ENCODE results near the gene SEMA3E. TPM values are rescaled to one million over a fixed set of nuclear protein-coding genes. Genes with fewer than 3 reads are reported as not detected.

SEMA3E gene
- total and polyA plus RNA-seq, 7 experiments from 2014 or later = not detected

DNA sequence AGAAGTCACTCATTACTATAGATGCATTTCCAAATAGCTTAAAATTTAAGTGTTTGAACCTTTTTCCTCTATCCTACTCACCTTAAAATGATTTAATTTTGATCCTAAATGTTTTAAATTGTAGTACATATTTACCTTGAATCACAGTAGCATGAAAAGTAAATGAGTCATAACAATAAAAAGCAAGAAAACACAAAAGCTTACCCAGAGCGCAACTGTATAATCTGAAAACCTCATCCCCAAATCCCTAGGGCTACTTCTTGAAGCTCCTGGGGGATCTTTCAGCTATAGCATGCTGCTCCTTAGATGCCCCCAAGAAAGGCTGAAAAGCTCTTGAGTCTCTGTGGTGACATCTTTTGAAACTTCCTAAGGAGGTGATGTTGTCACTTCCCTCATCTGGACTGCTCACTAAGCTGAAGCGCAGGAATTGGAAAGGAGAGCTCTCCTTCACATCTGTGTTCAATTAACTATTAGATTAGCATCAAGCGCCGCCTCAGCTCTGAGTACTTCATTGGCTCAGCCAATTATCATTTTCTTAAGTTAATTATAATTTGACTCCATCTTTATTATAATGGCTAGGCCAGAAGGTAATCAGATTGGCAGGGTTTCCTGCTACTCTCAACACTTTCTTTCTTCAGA lies 60.2 kb downstream of the SEMA3E start:
- H3K9me3 Mint-ChIP-seq = peaks cover 0 to 3% (median 0%) of the 10 kb centered on the region in 11 donors
- POLR2A ChIA-PET = no interaction called here
- intact Hi-C loops (cut with micrococcal nuclease) = no loop called here
- no peak overlapping the region for H3K27ac Mint-ChIP-seq
- H3K4me3 Mint-ChIP-seq = no peak overlapping the region
- no peaks in the 10 kb centered on the region for H3K36me3 ChIP-seq (ENCODE audit: control insufficient read depth in 2 of 3, insufficient read depth in 3 of 3, low read length in 3 of 3)
- no peak for ATAC-seq
- H3K27me3 ChIP-seq (ENCODE audit: control insufficient read depth in 2 of 2, insufficient read depth in 2 of 2, low read length in 2 of 2) = no peaks in the 10 kb centered on the region
- H3K4me1 ChIP-seq (ENCODE audit: control insufficient read depth in 2 of 2, insufficient read depth in 2 of 2, low read length in 2 of 2) = no peaks in the 10 kb centered on the region
- no peak overlapping the region for H3K4me3 ChIP-seq (ENCODE audit: low read length)
- no peaks in the 10 kb centered on the region for H3K4me1 Mint-ChIP-seq
- H3K9me3 ChIP-seq (ENCODE audit: control insufficient read depth in 2 of 3, low read length in 3 of 3) = no peaks in the 10 kb centered on the region
- CTCF ChIA-PET = no interaction called here
- no peak for DNase-seq
- H3K27me3 Mint-ChIP-seq = no peaks in the 10 kb centered on the region
- no peaks in the 10 kb centered on the region for H3K36me3 Mint-ChIP-seq
- H3K27ac ChIP-seq (ENCODE audit: low read depth, low read length) = no peak overlapping the region

- H3K27ac ChIP-seq (ENCODE audit: low read depth, low read length) = no peak overlapping the region
- no peak for DNase-seq
- no peaks in the 10 kb centered on the region for H3K4me1 ChIP-seq (ENCODE audit: control insufficient read depth in 2 of 2, insufficient read depth in 2 of 2, low read length in 2 of 2)
- intact Hi-C loops (cut with micrococcal nuclease) = no loop called here
- Mint-ChIP-seq H3K9me3 (peaks cover 0 to 3% (median 0%) of the 10 kb centered on the region in 11 donors), H3K4me3 (no peak overlapping the region), H3K36me3 (no peaks in the 10 kb centered on the region), H3K27me3 (no peaks in the 10 kb centered on the region), H3K27ac (no peak overlapping the region), H3K4me1 (no peaks in the 10 kb centered on the region)
- H3K9me3 ChIP-seq (ENCODE audit: control insufficient read depth in 2 of 3, low read length in 3 of 3) = no peaks in the 10 kb centered on the region
- H3K4me3 ChIP-seq (ENCODE audit: low read length) = no peak overlapping the region
- ChIA-PET POLR2A (no interaction called here), CTCF (no interaction called here)
- no peaks in the 10 kb centered on the region for H3K27me3 ChIP-seq (ENCODE audit: control insufficient read depth in 2 of 2, insufficient read depth in 2 of 2, low read length in 2 of 2)
- ATAC-seq = no peak
- no peaks in the 10 kb centered on the region for H3K36me3 ChIP-seq (ENCODE audit: control insufficient read depth in 2 of 3, insufficient read depth in 3 of 3, low read length in 3 of 3)
These were observed 62.7 kb downstream of the SEMA3E start for GRCh38 chr7:83586281-83586680.

DNA sequence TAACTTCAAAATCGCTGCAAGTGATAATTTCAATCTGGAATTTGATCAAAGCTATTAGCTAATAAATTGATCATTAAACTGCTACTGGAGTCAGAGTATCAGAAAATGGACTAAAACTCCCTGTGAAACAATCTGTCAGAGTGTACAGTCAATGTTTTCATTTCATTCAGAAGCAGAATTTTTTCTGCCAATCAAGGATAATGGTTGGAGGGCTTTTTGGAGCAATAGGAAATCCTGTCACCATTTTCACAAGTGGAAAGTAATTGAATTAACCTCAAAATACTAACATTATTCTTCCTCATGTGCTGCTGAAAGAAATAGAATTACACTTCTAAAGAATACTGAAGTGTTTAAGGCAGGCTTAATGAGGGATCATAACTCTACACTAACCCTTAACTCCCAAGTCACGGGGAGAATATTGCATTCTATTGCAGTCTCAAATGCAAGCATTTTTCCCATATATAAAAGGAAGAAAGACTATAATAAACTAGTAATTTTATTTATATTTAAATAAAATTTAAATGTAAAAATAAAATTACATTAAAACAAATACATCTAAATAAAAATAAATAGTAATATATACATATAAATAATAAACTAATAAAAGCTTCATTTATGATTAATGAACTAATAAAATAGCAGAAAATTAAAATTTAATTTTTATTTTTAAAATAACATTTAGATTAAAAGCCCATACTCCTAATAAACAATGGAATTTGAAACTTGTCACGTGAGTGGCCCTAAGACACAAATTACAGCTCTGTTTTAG lies 67.1 kb downstream of the SEMA3E start:
- H3K27me3 ChIP-seq (ENCODE audit: control insufficient read depth in 2 of 2, insufficient read depth in 2 of 2, low read length in 2 of 2) = no peaks in the 10 kb centered on the region
- peaks cover 0 to 3% (median 0%) of the 10 kb centered on the region in 11 donors for H3K9me3 Mint-ChIP-seq
- no peaks in the 10 kb centered on the region for H3K4me1 Mint-ChIP-seq
- H3K9me3 ChIP-seq (ENCODE audit: control insufficient read depth in 2 of 3, low read length in 3 of 3) = no peaks in the 10 kb centered on the region
- no peak overlapping the region for H3K27ac Mint-ChIP-seq
- no peaks in the 10 kb centered on the region for H3K36me3 ChIP-seq (ENCODE audit: control insufficient read depth in 2 of 3, insufficient read depth in 3 of 3, low read length in 3 of 3)
- ATAC-seq = no peak
- H3K36me3 Mint-ChIP-seq = no peaks in the 10 kb centered on the region
- H3K4me1 ChIP-seq (ENCODE audit: control insufficient read depth in 2 of 2, insufficient read depth in 2 of 2, low read length in 2 of 2) = no peaks in the 10 kb centered on the region
- ChIA-PET POLR2A (no interaction called here), CTCF (no interaction called here)
- intact Hi-C loops (cut with micrococcal nuclease) = no loop called here
- no peak overlapping the region for H3K4me3 Mint-ChIP-seq
- no peaks in the 10 kb centered on the region for H3K27me3 Mint-ChIP-seq
- no peak for DNase-seq
- H3K4me3 ChIP-seq (ENCODE audit: low read length) = no peak overlapping the region
- H3K27ac ChIP-seq (ENCODE audit: low read depth, low read length) = no peak overlapping the region

GRCh38 chr7:83579740-83580139 lies 69.2 kb downstream of the SEMA3E start:
- Histone ChIP-seq H3K4me1 (ENCODE audit: control insufficient read depth in 2 of 2, insufficient read depth in 2 of 2, low read length in 2 of 2) (no peaks in the 10 kb centered on the region), H3K27ac (ENCODE audit: low read depth, low read length) (no peak overlapping the region), H3K36me3 (ENCODE audit: control insufficient read depth in 2 of 3, insufficient read depth in 3 of 3, low read length in 3 of 3) (no peaks in the 10 kb centered on the region), H3K9me3 (ENCODE audit: control insufficient read depth in 2 of 3, low read length in 3 of 3) (no peaks in the 10 kb centered on the region), H3K4me3 (ENCODE audit: low read length) (no peak overlapping the region), H3K27me3 (ENCODE audit: control insufficient read depth in 2 of 2, insufficient read depth in 2 of 2, low read length in 2 of 2) (no peaks in the 10 kb centered on the region)
- no peak for ATAC-seq
- no peaks in the 10 kb centered on the region for H3K36me3 Mint-ChIP-seq
- intact Hi-C loops (cut with micrococcal nuclease) = no loop called here
- H3K4me1 Mint-ChIP-seq = no peaks in the 10 kb centered on the region
- H3K4me3 Mint-ChIP-seq = no peak overlapping the region
- ChIA-PET CTCF (no interaction called here), POLR2A (no interaction called here)
- DNase-seq = no peak
- H3K9me3 Mint-ChIP-seq = peaks cover 0 to 1% (median 0%) of the 10 kb centered on the region in 11 donors
- no peak overlapping the region for H3K27ac Mint-ChIP-seq
- no peaks in the 10 kb centered on the region for H3K27me3 Mint-ChIP-seq

DNA sequence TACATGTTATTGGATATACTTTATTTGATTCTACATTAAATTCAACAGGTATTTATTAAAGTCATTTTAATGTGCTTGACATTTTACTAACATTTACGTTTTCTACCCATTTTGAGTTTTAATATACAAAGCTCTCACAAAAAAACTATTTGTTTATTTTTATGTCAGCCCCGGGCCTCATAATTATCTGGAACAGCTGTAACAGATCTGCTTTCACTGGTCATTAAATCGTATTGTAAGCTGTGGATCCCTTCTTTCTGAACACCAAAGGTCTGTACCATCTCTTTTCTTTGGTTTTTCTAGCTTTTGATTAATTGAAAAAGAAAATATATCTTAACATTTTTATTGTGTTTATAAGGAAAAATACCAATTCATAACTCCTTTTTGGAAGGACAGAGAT lies 73.5 kb downstream of the SEMA3E start:
- Histone ChIP-seq H3K4me3 (ENCODE audit: low read length) (no peak overlapping the region), H3K9me3 (ENCODE audit: control insufficient read depth in 2 of 3, low read length in 3 of 3) (no peaks in the 10 kb centered on the region), H3K36me3 (ENCODE audit: control insufficient read depth in 2 of 3, insufficient read depth in 3 of 3, low read length in 3 of 3) (no peaks in the 10 kb centered on the region), H3K27me3 (ENCODE audit: control insufficient read depth in 2 of 2, insufficient read depth in 2 of 2, low read length in 2 of 2) (no peaks in the 10 kb centered on the region), H3K27ac (ENCODE audit: low read depth, low read length) (no peak overlapping the region), H3K4me1 (ENCODE audit: control insufficient read depth in 2 of 2, insufficient read depth in 2 of 2, low read length in 2 of 2) (no peaks in the 10 kb centered on the region)
- no peak for ATAC-seq
- H3K9me3 Mint-ChIP-seq = peaks cover 0 to 10% (median 0%) of the 10 kb centered on the region in 11 donors
- POLR2A ChIA-PET = no interaction called here
- no peak overlapping the region for H3K27ac Mint-ChIP-seq
- no peak overlapping the region for H3K4me3 Mint-ChIP-seq
- no peaks in the 10 kb centered on the region for H3K36me3 Mint-ChIP-seq
- no peak for DNase-seq
- no peaks in the 10 kb centered on the region for H3K4me1 Mint-ChIP-seq
- H3K27me3 Mint-ChIP-seq = no peaks in the 10 kb centered on the region
- CTCF ChIA-PET = no interaction called here
- intact Hi-C loops (cut with micrococcal nuclease) = no loop called here

DNA sequence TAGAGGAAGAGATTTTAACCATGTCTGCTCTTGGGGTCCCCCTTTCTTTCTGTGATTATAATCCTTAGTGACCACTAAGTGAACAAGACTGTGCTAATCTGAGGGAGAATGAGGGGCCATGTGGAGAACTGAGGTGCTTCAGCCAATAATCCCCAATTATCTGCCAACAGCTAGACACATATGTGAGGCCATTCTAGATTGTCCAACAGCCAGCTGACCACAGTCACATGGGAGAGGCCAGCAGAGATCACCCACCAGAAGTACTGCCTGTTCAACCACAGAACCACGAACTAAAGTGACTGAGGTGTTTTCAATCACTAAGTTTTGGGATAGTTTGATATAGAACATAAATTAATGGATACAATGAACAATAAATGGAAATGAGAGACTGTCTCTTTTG lies 74.3 kb downstream of the SEMA3E start:
- CTCF ChIA-PET = no interaction called here
- Mint-ChIP-seq H3K4me1 (no peaks in the 10 kb centered on the region), H3K27ac (no peak overlapping the region), H3K4me3 (no peak overlapping the region), H3K27me3 (no peaks in the 10 kb centered on the region), H3K9me3 (peaks cover 0 to 11% (median 0%) of the 10 kb centered on the region in 11 donors), H3K36me3 (no peaks in the 10 kb centered on the region)
- no peak overlapping the region for H3K4me3 ChIP-seq (ENCODE audit: low read length)
- intact Hi-C loops (cut with micrococcal nuclease) = no loop called here
- ATAC-seq (no peak), DNase-seq (no peak)
- no peaks in the 10 kb centered on the region for H3K9me3 ChIP-seq (ENCODE audit: control insufficient read depth in 2 of 3, low read length in 3 of 3)
- H3K27ac ChIP-seq (ENCODE audit: low read depth, low read length) = no peak overlapping the region
- no peaks in the 10 kb centered on the region for H3K4me1 ChIP-seq (ENCODE audit: control insufficient read depth in 2 of 2, insufficient read depth in 2 of 2, low read length in 2 of 2)
- POLR2A ChIA-PET = no interaction called here
- no peaks in the 10 kb centered on the region for H3K27me3 ChIP-seq (ENCODE audit: control insufficient read depth in 2 of 2, insufficient read depth in 2 of 2, low read length in 2 of 2)
- H3K36me3 ChIP-seq (ENCODE audit: control insufficient read depth in 2 of 3, insufficient read depth in 3 of 3, low read length in 3 of 3) = no peaks in the 10 kb centered on the region

DNA sequence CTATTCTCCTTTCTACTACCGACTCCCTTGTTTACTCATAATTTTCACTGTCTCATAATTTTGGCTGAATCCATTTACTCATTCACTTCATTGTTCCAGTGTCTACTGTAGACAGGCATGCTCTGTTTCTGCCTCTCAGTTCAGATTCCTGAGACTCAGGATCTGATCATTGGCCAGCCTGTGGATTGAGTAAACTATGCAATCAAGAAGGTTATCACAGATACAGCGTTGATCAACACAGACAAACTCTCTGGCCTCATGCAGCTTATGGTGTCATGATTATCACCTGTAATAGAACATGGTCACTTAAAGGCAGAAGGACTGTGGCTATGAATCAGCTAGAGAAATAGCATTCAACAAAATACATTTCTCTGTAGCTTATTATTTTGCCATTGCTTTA lies 86.0 kb downstream of the SEMA3E start:
- no peak overlapping the region for H3K27ac Mint-ChIP-seq
- no peaks in the 10 kb centered on the region for H3K27me3 Mint-ChIP-seq
- Histone ChIP-seq H3K4me1 (ENCODE audit: control insufficient read depth in 2 of 2, insufficient read depth in 2 of 2, low read length in 2 of 2) (no peaks in the 10 kb centered on the region), H3K36me3 (ENCODE audit: control insufficient read depth in 2 of 3, insufficient read depth in 3 of 3, low read length in 3 of 3) (no peaks in the 10 kb centered on the region), H3K27ac (ENCODE audit: low read depth, low read length) (no peak overlapping the region), H3K4me3 (ENCODE audit: low read length) (no peak overlapping the region), H3K9me3 (ENCODE audit: control insufficient read depth in 2 of 3, low read length in 3 of 3) (no peaks in the 10 kb centered on the region), H3K27me3 (ENCODE audit: control insufficient read depth in 2 of 2, insufficient read depth in 2 of 2, low read length in 2 of 2) (no peaks in the 10 kb centered on the region)
- POLR2A ChIA-PET = no interaction called here
- H3K9me3 Mint-ChIP-seq = peaks cover 0 to 14% (median 4%) of the 10 kb centered on the region in 11 donors
- H3K4me1 Mint-ChIP-seq = peaks cover 0 to 1% (median 0%) of the 10 kb centered on the region in 7 donors
- intact Hi-C loops (cut with micrococcal nuclease) = no loop called here
- DNase-seq = no peak
- CTCF ChIA-PET = no interaction called here
- no peak for ATAC-seq
- H3K36me3 Mint-ChIP-seq = no peaks in the 10 kb centered on the region
- no peak overlapping the region for H3K4me3 Mint-ChIP-seq
